ENCODE results near the gene LRFN3. TPM values are rescaled to one million over a fixed set of nuclear protein-coding genes. Genes with fewer than 3 reads are reported as not detected.
A peak's percentile ranks its signal among the peaks of the same experiment; 100 is the strongest.
"Not testable (repeated sequence)": the region's sequence is repeated elsewhere in the genome, so short reads cannot be mapped to it uniquely, and the experiment has no call there.

The LRFN3 gene
- total RNA-seq, 1 donor from 2014 or later, result 36.0 TPM

- Mint-ChIP-seq H3K36me3 (ENCODE audit: low read depth) (no peaks in the 10 kb centered on the region), H3K4me3 (no peak overlapping the region), H3K9me3 (peaks cover 5% of the 10 kb centered on the region), H3K27me3 (ENCODE audit: low read depth) (peaks cover 58% of the 10 kb centered on the region), H3K4me1 (no peaks in the 10 kb centered on the region), H3K27ac (ENCODE audit: unreplicated experiment) (no peak overlapping the region)
- TF ChIP-seq, protein P1, sequence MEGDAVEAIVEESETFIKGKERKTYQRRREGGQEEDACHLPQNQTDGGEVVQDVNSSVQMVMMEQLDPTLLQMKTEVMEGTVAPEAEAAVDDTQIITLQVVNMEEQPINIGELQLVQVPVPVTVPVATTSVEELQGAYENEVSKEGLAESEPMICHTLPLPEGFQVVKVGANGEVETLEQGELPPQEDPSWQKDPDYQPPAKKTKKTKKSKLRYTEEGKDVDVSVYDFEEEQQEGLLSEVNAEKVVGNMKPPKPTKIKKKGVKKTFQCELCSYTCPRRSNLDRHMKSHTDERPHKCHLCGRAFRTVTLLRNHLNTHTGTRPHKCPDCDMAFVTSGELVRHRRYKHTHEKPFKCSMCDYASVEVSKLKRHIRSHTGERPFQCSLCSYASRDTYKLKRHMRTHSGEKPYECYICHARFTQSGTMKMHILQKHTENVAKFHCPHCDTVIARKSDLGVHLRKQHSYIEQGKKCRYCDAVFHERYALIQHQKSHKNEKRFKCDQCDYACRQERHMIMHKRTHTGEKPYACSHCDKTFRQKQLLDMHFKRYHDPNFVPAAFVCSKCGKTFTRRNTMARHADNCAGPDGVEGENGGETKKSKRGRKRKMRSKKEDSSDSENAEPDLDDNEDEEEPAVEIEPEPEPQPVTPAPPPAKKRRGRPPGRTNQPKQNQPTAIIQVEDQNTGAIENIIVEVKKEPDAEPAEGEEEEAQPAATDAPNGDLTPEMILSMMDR (conservative IDR thresholded peaks at IDR 0.05), result no peak
- no peak for DNase-seq (ENCODE audit: low read depth, low spot score)
Observed at GRCh38 chr19:35955881-35956634, 19.9 kb downstream of the LRFN3 start.

DNA sequence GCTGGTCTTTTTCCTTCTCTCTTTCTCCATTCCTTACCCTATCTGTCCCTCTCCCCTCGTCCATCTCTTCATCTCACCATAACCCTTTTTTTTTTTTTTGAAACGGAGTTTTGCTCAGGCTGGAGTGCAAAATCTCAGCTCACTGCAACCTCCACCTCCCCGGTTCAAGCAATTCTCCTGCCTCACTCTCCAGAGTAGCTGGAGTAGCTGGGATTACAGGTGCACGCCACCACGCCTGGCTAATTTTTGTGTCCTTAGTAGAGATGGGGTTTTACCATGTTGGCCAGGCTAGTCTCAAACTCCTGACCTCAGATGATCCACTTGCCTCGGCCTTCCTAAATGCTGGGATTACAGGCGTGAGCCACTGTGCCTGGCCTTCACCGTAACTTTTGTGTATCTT, 21.2 kb downstream of the LRFN3 start:
- not testable (repeated sequence) for H3K36me3 Mint-ChIP-seq (ENCODE audit: low read depth); H3K4me3 Mint-ChIP-seq; H3K4me1 Mint-ChIP-seq; H3K9me3 Mint-ChIP-seq; DNase-seq (ENCODE audit: low read depth, low spot score); H3K27ac Mint-ChIP-seq (ENCODE audit: unreplicated experiment)
- H3K27me3 Mint-ChIP-seq (ENCODE audit: low read depth), result peaks cover 63% of the 10 kb centered on the region

DNA sequence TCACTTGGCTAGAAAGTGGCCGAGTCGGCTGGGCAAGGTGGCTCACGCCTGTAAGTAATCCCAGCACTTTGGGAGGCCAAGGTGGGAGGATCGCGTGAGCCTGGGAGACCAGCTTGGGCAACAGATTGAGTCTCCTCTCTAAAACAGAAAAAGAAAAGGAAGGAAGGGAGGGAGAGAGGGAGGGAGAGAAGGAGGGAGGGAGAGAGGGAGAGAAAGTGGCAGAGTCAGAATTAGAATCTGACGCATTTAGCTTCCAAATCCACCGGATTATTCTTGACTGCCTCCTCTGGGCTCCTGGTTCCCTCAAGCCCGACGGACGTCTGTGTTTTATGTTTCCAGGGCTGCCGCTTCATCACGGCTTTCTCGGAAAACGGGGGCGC, 22.5 kb downstream of the LRFN3 start:
- no peaks in the 10 kb centered on the region for H3K4me1 Mint-ChIP-seq
- H3K9me3 Mint-ChIP-seq, result peaks cover 5% of the 10 kb centered on the region
- no peak overlapping the region for H3K4me3 Mint-ChIP-seq

DNA sequence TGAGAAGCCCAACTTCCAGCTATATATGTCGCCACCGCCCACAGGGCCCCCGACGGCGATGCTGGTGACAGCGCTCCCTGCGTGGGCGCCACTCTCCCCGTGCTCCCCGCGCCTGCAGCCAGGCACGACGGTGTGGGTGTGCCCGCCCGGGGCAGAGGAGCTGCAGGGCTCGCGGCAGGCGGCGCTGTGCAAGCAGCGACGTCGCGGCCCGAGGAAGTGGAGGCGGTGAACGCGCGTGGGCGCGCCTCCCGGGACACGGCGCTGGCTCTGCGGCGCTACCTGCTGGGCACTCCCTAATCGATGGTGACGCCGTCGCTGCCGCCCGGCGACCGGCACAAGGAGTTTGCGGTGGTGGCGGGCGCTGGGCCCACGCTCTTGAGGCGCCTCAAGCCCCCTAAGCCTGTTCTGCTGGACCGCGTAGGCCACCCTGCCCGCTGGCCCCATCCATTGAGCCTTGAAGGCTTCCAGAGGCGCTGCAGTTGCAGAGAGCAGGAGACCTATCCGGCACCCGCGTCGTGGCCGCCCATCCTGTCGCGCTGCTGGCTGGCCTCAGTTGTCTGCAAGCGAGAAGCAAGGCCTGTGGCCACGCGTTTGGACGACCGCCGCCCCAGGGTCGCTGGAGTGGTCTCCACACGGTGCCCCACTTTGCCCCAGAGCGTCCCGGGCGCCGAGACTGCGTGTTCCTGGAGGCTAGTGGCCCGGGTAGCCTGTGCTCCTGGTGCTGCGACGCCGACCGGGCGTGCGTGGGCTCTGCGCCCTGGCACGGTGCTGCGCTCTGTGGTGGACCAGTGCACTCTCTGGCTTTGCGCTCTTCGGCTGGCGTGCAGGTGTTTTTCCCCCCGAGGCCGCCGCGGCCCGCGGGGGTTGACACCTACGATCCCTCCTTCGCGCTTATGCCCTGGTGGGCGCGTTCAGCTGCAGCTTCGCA, 23.1 kb downstream of the LRFN3 start:
- no peak overlapping the region for H3K4me3 Mint-ChIP-seq
- no peak overlapping the region for H3K27ac Mint-ChIP-seq (ENCODE audit: unreplicated experiment)
- peaks cover 70% of the 10 kb centered on the region for H3K27me3 Mint-ChIP-seq (ENCODE audit: low read depth)
- DNase-seq (ENCODE audit: low read depth, low spot score), result no peak
- H3K9me3 Mint-ChIP-seq, result peaks cover 5% of the 10 kb centered on the region
- no peaks in the 10 kb centered on the region for H3K36me3 Mint-ChIP-seq (ENCODE audit: low read depth)
- H3K4me1 Mint-ChIP-seq, result no peaks in the 10 kb centered on the region
- TF ChIP-seq, protein P1 (conservative IDR thresholded peaks at IDR 0.05), result peak; percentile 15

More for the DNA sequence above, 22.5 kb downstream of the LRFN3 start:
- no peak overlapping the region for H3K27ac Mint-ChIP-seq (ENCODE audit: unreplicated experiment)
- H3K27me3 Mint-ChIP-seq (ENCODE audit: low read depth), result peaks cover 69% of the 10 kb centered on the region
- DNase-seq (ENCODE audit: low read depth, low spot score), result no peak
- H3K36me3 Mint-ChIP-seq (ENCODE audit: low read depth), result no peaks in the 10 kb centered on the region
- TF ChIP-seq, protein P1 (conservative IDR thresholded peaks at IDR 0.05), result no peak

DNA sequence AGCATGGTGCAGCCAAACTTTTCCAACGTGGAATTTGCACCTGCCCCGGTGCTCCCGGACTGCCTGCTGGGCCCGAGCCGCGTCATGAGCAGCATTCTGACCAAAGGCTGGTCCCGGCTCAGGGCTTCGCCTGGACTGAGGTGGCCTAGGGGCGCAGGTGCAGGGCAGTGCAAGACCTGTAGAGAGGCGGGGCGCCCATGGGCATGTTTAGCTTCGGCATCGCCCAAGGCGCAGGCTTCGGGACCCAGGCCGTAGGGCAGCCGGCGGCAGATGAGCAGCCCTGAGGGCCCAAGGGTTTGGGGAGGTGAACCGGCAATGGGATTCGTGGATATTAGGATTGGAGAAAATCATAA, 23.8 kb downstream of the LRFN3 start:
- H3K4me3 Mint-ChIP-seq, result no peak overlapping the region
- H3K27ac Mint-ChIP-seq (ENCODE audit: unreplicated experiment), result no peak overlapping the region
- peaks cover 70% of the 10 kb centered on the region for H3K27me3 Mint-ChIP-seq (ENCODE audit: low read depth)
- H3K36me3 Mint-ChIP-seq (ENCODE audit: low read depth), result no peaks in the 10 kb centered on the region
- no peak for DNase-seq (ENCODE audit: low read depth, low spot score)
- peaks cover 5% of the 10 kb centered on the region for H3K9me3 Mint-ChIP-seq
- TF ChIP-seq, protein P1 (conservative IDR thresholded peaks at IDR 0.05), result no peak
- no peaks in the 10 kb centered on the region for H3K4me1 Mint-ChIP-seq

Measured in neural crest cell (in vitro differentiated cells).